Astrocyte (in vitro differentiated cells and primary cell): ENCODE measurements around the gene CDH9.

Experiments used
- CTCF ChIP-seq: IDR thresholded peaks from 2 replicates; pipeline ENCODE4 v1.5.1; 2011; ENCODE audit warnings: low read depth, mild to moderate bottlenecking, inconsistent platforms, low read length, moderate library complexity; ENCODE audit not compliant: insufficient read depth
- EZH2 ChIP-seq: IDR thresholded peaks from 2 replicates; pipeline ENCODE4 v1.6.1; 2012; ENCODE audit warnings: mild to moderate bottlenecking, low read length, inconsistent platforms; ENCODE audit not compliant: insufficient read depth

GRCh38 chr5:26884481-26884880, 153.9 kb downstream of the CDH9 start:
- TF ChIP-seq CTCF (no peak), EZH2 (no peak)
